OCI-M2 (cell line): ENCODE results near the gene WNT2B.

Experiments
- DNase-seq: peaks from one replicate; lab custom pipeline; 2025; ENCODE audit not compliant: unreplicated experiment; lab: John Stamatoyannopoulos, UW

WNT2B gene

GRCh38 chr1:112564081-112564480 lies 55.3 kb downstream of the WNT2B start:
- DNase-seq = no peak

- DNase-seq = no peak
Observed at GRCh38 chr1:112565800-112566199, 57.0 kb downstream of the WNT2B start.

GRCh38 chr1:112575154-112575804 lies 66.5 kb downstream of the WNT2B start:
- no peak for DNase-seq

DNA sequence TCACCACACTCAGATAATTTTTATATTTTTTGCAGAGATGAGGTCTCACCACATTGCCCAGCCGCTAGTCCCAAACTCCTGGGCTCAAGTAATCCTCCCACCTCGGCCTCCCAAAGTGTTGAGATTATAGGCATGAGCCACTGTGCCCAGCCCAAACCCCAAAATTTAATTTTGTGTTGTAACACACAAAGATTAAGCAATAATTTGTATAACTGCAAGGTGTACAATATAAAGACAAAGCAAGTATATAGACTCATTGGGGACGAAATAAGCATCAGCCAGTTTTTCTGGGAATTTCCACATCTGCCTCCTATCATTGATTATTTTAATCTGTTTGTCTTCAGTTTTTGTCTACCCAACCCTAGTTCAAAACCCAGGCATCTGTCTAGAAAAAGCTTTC lies 67.5 kb downstream of the WNT2B start:
- no peak for DNase-seq
